ENCODE measurements around the gene SPTBN1. TPM values are rescaled to one million over a fixed set of nuclear protein-coding genes. Genes with fewer than 3 reads are reported as not detected.
A peak's percentile ranks its signal among the peaks of the same experiment; 100 is the strongest.

Gene SPTBN1
- total and polyA plus RNA-seq, 2 of the 13 experiments (the other 11 are each of a cell fraction or from before 2014, with no cell fraction given): 123 to 299 TPM

GRCh38 chr2:54574107-54574859 lies 118.2 kb downstream of the SPTBN1 start (continued):
- TF ChIP-seq ZBTB40 (IDR thresholded peaks at IDR 0.05) (no peak), ZBTB40 (CRISPR knock-in tag; IDR thresholded peaks at IDR 0.05) (peak; percentile 24; the same call in 1 of the 2 replicates), DNMT1 (CRISPR knock-in tag; IDR thresholded peaks at IDR 0.05) (no peak), FOXA1 (IDR thresholded peaks at IDR 0.05) (no peak), FOXA1 (CRISPR knock-in tag; IDR thresholded peaks at IDR 0.05) (peak; percentile 92), FOXK2 (IDR thresholded peaks at IDR 0.05) (no peak), ZSCAN9 (CRISPR knock-in tag; IDR thresholded peaks at IDR 0.05; ENCODE audit: borderline replicate concordance) (no peak), MAX (IDR thresholded peaks at IDR 0.05) (peak; percentile 66; the same call in 1 of the 2 replicates), ZFY (CRISPR knock-in tag; IDR thresholded peaks at IDR 0.05) (no peak; the same call in 1 of the 2 replicates), ZNF740 (CRISPR knock-in tag; IDR thresholded peaks at IDR 0.05) (no peak), JUN (CRISPR knock-in tag; IDR thresholded peaks at IDR 0.05) (peak; percentile 87), RBFOX2 (IDR thresholded peaks at IDR 0.05; ENCODE audit: low read depth, low read length) (no peak), ZFYVE20 (CRISPR knock-in tag; IDR thresholded peaks at IDR 0.05; ENCODE audit: borderline replicate concordance, low read depth) (no peak), RFXANK (CRISPR knock-in tag; IDR thresholded peaks at IDR 0.05) (no peak), ZNF737 (CRISPR knock-in tag; IDR thresholded peaks at IDR 0.05; ENCODE audit: borderline replicate concordance) (no peak), GPBP1L1 (CRISPR knock-in tag; IDR thresholded peaks at IDR 0.05) (no peak), FOXA3 (CRISPR knock-in tag; IDR thresholded peaks at IDR 0.05) (peak; percentile 92), ZNF879 (CRISPR knock-in tag; IDR thresholded peaks at IDR 0.05) (no peak), TFE3 (CRISPR knock-in tag; IDR thresholded peaks at IDR 0.05) (peak; percentile 35; the same call in 1 of the 2 replicates)
